ENCODE data around the gene F2RL1.

GRCh38 chr5:76863001-76863400 is 44.2 kb downstream of the F2RL1 start:
- TF ChIP-seq CTCF (IDR thresholded peaks at IDR 0.05) (no peak), POLR2A (IDR thresholded peaks at IDR 0.05; ENCODE audit: low read depth) (no peak), EP300 (IDR thresholded peaks at IDR 0.05) (no peak), POLR2AphosphoS5 (IDR thresholded peaks at IDR 0.05) (no peak)
